GM12891 (cell line): ENCODE results near the gene TMEM266.

ENCODE experiments used
- POLR2AphosphoS5 ChIP-seq: IDR thresholded peaks from 2 replicates; pipeline ENCODE4 v1.6.1; 2011; ENCODE audit warnings: low read depth, low read length, control low read depth
- TAF1 ChIP-seq: IDR thresholded peaks from 2 replicates; pipeline ENCODE4 v1.6.1; 2011; ENCODE audit warnings: low read depth, low read length, control low read depth

DNA sequence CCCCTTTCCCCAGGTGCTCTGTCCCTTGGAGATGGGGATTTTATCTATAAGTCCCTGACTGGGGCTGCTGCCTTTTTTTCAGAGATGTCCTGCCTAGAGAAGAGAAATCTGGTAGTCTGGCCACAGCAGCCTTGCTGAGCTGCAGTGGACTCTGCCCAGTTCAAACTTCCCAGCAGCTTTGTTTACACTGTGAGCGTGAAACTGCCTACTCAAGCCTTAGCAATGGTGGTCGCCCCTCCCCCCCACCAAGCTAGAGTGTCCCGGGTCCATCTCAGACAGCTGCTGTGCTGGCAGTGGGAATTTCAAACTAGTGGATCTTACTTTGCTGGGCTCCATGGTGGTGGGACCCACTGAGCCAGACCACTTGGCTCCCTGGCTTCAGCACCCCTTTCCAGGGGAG lies 38.9 kb downstream of the TMEM266 start:
- TF ChIP-seq TAF1 (no peak), POLR2AphosphoS5 (no peak)
